SK-N-SH (cell line): ENCODE measurements around the gene ABCC3.

Source experiments
- CHD2 ChIP-seq: fragments of 150-350 bp; IDR thresholded peaks from 2 replicates; pipeline ENCODE4 v1.6.1; 2018; ENCODE audit warnings: low read length; ENCODE audit not compliant: partially characterized antibody
- CTCF ChIP-seq: fragments of 200-600 bp; sonication (generic); IDR thresholded peaks from 2 replicates; pipeline ENCODE4 v1.6.1; 2017; ENCODE audit warnings: antibody characterized with exemption, mild to moderate bottlenecking, moderate library complexity
- MEF2A ChIP-seq: IDR thresholded peaks from 2 replicates; pipeline ENCODE4 v1.4.0; 2012; ENCODE audit warnings: low read depth, borderline replicate concordance
- NFIC ChIP-seq: IDR thresholded peaks from 2 replicates; pipeline ENCODE4 v1.4.0; 2012; ENCODE audit warnings: borderline replicate concordance
- POLR2AphosphoS5 ChIP-seq: IDR thresholded peaks from 2 replicates; pipeline ENCODE4 v1.6.1; 2012; ENCODE audit warnings: low read depth, low read length
- RAD21 ChIP-seq: IDR thresholded peaks from 2 replicates; pipeline ENCODE4 v1.6.1; 2012; ENCODE audit warnings: mild to moderate bottlenecking, low read length
- RCOR1 ChIP-seq: fragments of 150-350 bp; IDR thresholded peaks from 2 replicates; pipeline ENCODE4 v1.6.1; 2017; ENCODE audit warnings: antibody characterized with exemption, low read length
- REST ChIP-seq: IDR thresholded peaks from 2 replicates; pipeline ENCODE4 v1.6.1; 2012; ENCODE audit warnings: mild to moderate bottlenecking, low read depth, low read length, moderate library complexity
- SMC3 ChIP-seq: IDR thresholded peaks from 2 replicates; pipeline ENCODE4 v1.6.1; 2012; ENCODE audit warnings: low read depth, low read length, improper control_type of control experiment
- TEAD4 ChIP-seq: IDR thresholded peaks from 2 replicates; pipeline ENCODE4 v1.4.0; 2012; ENCODE audit warnings: mild to moderate bottlenecking, borderline replicate concordance; ENCODE audit not compliant: insufficient read depth
- YY1 ChIP-seq: IDR thresholded peaks from 2 replicates; pipeline ENCODE4 v1.4.0; 2012; ENCODE audit warnings: low read depth, mild to moderate bottlenecking
- TF ChIP-seq, protein P1 (sequence below): IDR thresholded peaks from 2 replicates; pipeline ENCODE4; 2012
- TF ChIP-seq, protein P2 (sequence below): IDR thresholded peaks from 2 replicates; pipeline ENCODE4 v1.4.0; 2012; ENCODE audit warnings: low read depth

DNA sequence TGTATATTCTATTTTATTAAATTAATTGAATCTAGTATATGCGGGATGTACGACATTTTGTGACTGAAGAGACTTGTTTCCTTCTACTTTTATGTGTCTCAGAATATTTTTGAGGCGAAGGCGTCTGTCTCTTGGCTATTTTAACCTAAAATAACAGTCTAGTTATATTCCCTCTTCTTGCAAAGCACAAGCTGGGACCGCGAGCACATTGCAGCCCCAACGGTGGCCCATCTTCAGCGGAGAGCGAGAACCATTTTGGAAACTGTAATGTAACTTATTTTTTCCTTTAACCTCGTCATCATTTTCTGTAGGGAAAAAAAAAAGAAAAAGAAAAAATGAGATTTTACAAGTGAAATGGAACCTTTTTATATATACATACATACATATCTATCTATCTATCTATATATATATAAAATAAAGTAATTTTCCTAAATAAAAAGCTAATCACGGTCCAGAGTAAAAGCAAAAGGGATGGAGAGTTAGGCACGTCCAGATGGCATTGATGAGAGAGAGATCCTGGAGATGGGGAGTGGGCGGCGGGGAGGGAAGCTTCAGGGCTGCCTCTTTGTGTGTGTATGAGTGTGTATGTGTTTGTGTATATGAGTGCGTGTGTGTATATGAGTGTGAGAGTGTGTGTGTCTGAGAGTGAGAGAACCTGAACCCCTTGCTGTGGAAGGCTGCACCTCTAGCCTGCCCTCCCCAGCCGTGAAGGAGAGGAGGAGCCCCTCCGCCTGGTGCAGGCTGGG is 7.5 kb upstream of the ABCC3 start:
- TF ChIP-seq CTCF, result no peak
- no peak for TF ChIP-seq MEF2A
- TF ChIP-seq POLR2AphosphoS5, result no peak
- no peak for TF ChIP-seq YY1
- TF ChIP-seq, protein P1, sequence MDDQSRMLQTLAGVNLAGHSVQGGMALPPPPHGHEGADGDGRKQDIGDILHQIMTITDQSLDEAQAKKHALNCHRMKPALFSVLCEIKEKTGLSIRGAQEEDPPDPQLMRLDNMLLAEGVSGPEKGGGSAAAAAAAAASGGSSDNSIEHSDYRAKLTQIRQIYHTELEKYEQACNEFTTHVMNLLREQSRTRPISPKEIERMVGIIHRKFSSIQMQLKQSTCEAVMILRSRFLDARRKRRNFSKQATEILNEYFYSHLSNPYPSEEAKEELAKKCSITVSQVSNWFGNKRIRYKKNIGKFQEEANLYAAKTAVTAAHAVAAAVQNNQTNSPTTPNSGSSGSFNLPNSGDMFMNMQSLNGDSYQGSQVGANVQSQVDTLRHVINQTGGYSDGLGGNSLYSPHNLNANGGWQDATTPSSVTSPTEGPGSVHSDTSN, result no peak
- TF ChIP-seq, protein P2, sequence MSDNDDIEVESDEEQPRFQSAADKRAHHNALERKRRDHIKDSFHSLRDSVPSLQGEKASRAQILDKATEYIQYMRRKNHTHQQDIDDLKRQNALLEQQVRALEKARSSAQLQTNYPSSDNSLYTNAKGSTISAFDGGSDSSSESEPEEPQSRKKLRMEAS, result no peak
- no peak for TF ChIP-seq RCOR1
- TF ChIP-seq RAD21, result no peak
- no peak for TF ChIP-seq REST
- no peak for TF ChIP-seq SMC3
- TF ChIP-seq NFIC, result no peak
- no peak for TF ChIP-seq CHD2
- no peak for TF ChIP-seq TEAD4
